Loucy (cell line): ENCODE measurements around the gene SH3PXD2A.
A peak's percentile ranks its signal among the peaks of the same experiment; 100 is the strongest.
"Not testable (repeated sequence)": the region's sequence is repeated elsewhere in the genome, so short reads cannot be mapped to it uniquely, and the experiment has no call there.

ENCODE experiments used
- H2AFZ ChIP-seq: fragments of 200-600 bp; sonication (generic); 2 replicates; pipeline ENCODE4 v1.6.0; 2016; ENCODE audit warnings: antibody characterized with exemption, mild to moderate bottlenecking, low read length, moderate library complexity
- H3F3A ChIP-seq: fragments of 200-600 bp; 2 replicates; pipeline ENCODE4 v1.6.0; 2016; ENCODE audit warnings: antibody characterized with exemption, low read depth, mild to moderate bottlenecking
- H3K27me3 ChIP-seq: fragments of 200-600 bp; sonication (generic); 2 replicates; pipeline ENCODE4 v1.6.1; 2014; ENCODE audit warnings: low read length, mild to moderate bottlenecking; ENCODE audit not compliant: insufficient read depth, poor library complexity, severe bottlenecking
- H3K36me3 ChIP-seq: fragments of 200-600 bp; sonication (generic); 2 replicates; pipeline ENCODE4 v1.6.1; 2016; ENCODE audit warnings: low read length; ENCODE audit not compliant: insufficient read depth
- H3K4me1 ChIP-seq: fragments of 200-600 bp; sonication (generic); 2 replicates; pipeline ENCODE4 v1.5.1; 2014; ENCODE audit warnings: low read length, mild to moderate bottlenecking; ENCODE audit not compliant: insufficient read depth, poor library complexity, severe bottlenecking
- H3K4me2 ChIP-seq: fragments of 200-600 bp; sonication (generic); 2 replicates; pipeline ENCODE4 v1.6.0; 2014; ENCODE audit warnings: antibody characterized with exemption, low read length, low read depth, mild to moderate bottlenecking; ENCODE audit not compliant: poor library complexity, severe bottlenecking
- H3K4me3 ChIP-seq: fragments of 200-600 bp; sonication (generic); 2 replicates; pipeline ENCODE4 v1.5.1; 2014; ENCODE audit warnings: low read length, mild to moderate bottlenecking, mixed read lengths; ENCODE audit not compliant: poor library complexity, severe bottlenecking
- H3K79me2 ChIP-seq: fragments of 200-600 bp; sonication (generic); 2 replicates; pipeline ENCODE4 v1.6.1; 2014; ENCODE audit warnings: low read length; ENCODE audit not compliant: insufficient read depth
- H3K9ac ChIP-seq: fragments of 200-600 bp; sonication (generic); 2 replicates; pipeline ENCODE4 v1.6.0; 2014; ENCODE audit warnings: mild to moderate bottlenecking, low read depth, low read length, moderate library complexity; ENCODE audit not compliant: poor library complexity, severe bottlenecking
- H3K9me2 ChIP-seq: fragments of 200-600 bp; sonication (generic); replicated peaks from 2 replicates; pipeline ENCODE4 v1.6.1; 2016; ENCODE audit warnings: low read depth, low read length, mixed read lengths
- H3K9me3 ChIP-seq: fragments of 200-600 bp; sonication (generic); 2 replicates; pipeline ENCODE4 v1.6.1; 2014; ENCODE audit warnings: mild to moderate bottlenecking, antibody characterized with exemption, low read length, low read depth; ENCODE audit not compliant: insufficient read depth
- H4K20me1 ChIP-seq: fragments of 200-600 bp; sonication (generic); 2 replicates; pipeline ENCODE4 v1.6.0; 2014; ENCODE audit warnings: antibody characterized with exemption, low read length, mild to moderate bottlenecking; ENCODE audit not compliant: insufficient read depth, poor library complexity, severe bottlenecking
- CTCF ChIP-seq: fragments of 200-600 bp; sonication (generic); conservative IDR thresholded peaks from 2 replicates; pipeline ENCODE4 v1.5.1; 2014; ENCODE audit warnings: mild to moderate bottlenecking, antibody characterized with exemption, low read length
- EZH2phosphoT487 ChIP-seq: fragments of 200-600 bp; IDR thresholded peaks from 2 replicates; pipeline ENCODE4 v1.6.1; 2018; ENCODE audit warnings: antibody characterized with exemption, mild to moderate bottlenecking, moderate library complexity, borderline replicate concordance

The SH3PXD2A gene

DNA sequence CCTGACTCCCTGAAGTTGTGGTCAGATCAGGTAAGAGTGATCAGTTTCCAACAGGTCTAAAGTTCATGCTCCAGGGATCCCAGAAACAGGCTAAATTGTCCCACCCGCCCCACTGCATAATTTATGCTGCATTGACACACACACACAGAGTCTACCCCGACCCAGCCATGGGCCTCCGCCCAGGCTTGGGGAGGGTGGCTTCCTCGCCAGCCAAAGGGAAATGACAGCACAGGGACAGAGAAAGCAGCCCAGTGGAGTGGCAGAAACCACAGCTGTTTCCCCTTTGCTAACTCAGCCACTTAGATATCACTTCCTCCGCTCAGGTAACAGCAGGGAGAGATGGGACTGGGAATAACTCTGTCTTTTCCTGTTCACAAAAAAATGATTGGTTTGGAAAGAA is 9.4 kb downstream of the SH3PXD2A start:
- Histone ChIP-seq H3K4me2 (peak overlapping the region; percentile 88), H3K79me2 (peaks cover 69% of the 10 kb centered on the region), H3K4me1 (peaks cover 69% of the 10 kb centered on the region)

DNA sequence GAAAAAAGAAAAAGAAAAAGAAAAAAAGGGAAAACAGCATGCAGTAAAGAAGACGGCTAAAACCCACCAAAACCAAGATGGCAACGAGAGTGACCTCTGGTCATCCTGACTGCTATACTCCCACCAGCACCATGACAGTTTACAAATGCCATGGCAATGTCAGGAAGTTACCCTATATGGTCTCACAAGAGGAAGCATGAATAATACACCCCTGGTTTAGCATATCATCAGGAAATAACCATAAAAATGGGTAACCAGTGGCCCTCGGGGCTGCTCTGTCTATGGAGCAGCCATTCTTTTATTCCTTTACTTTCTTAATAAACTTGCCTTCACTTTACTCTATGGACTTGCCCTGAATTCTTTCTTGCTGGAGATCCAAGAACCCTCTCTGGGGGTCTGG is 10.0 kb downstream of the SH3PXD2A start:
- Histone ChIP-seq H2AFZ (peak overlapping the region; percentile 30; the same call in 1 of the 2 replicates), H3K9ac (peak overlapping the region; percentile 68), H3K4me2 (peak overlapping the region; percentile 88), H3K4me1 (peaks cover 70% of the 10 kb centered on the region), H3K79me2 (peaks cover 69% of the 10 kb centered on the region), H3K4me3 (peak overlapping the region; percentile 73)
- H3K36me3 ChIP-seq, H3K9me3 ChIP-seq, H4K20me1 ChIP-seq, H3F3A ChIP-seq, H3K9me2 ChIP-seq, H3K27me3 ChIP-seq: not testable (repeated sequence)

More for the DNA sequence above, 9.4 kb downstream of the SH3PXD2A start:
- Histone ChIP-seq H3K4me3 (peak overlapping the region; percentile 73), H3K27me3 (no peaks in the 10 kb centered on the region), H3K9ac (peak overlapping the region; percentile 68), H2AFZ (peak overlapping the region; percentile 30; the same call in 1 of the 2 replicates), H3K9me2 (no peaks in the 10 kb centered on the region), H3K9me3 (no peaks in the 10 kb centered on the region), H4K20me1 (no peaks in the 10 kb centered on the region), H3K36me3 (no peaks in the 10 kb centered on the region), H3F3A (peaks cover 9% of the 10 kb centered on the region; the same call in 1 of the 2 replicates)
- no peak for TF ChIP-seq EZH2phosphoT487
- TF ChIP-seq CTCF, result no peak

GRCh38 chr10:103843854-103844570 is 11.4 kb downstream of the SH3PXD2A start:
- H3K9ac ChIP-seq, result no peak overlapping the region
- H3K4me2 ChIP-seq, result no peak overlapping the region
- no peak overlapping the region for H2AFZ ChIP-seq
- H3K4me3 ChIP-seq, result no peak overlapping the region
- H3F3A ChIP-seq, result peaks cover 9% of the 10 kb centered on the region; the same call in 1 of the 2 replicates
- TF ChIP-seq EZH2phosphoT487, result no peak
- TF ChIP-seq CTCF, result no peak
- peaks cover 70% of the 10 kb centered on the region for H3K4me1 ChIP-seq
- no peaks in the 10 kb centered on the region for H3K36me3 ChIP-seq
- H4K20me1 ChIP-seq, result no peaks in the 10 kb centered on the region
- H3K9me2 ChIP-seq, result no peaks in the 10 kb centered on the region
- H3K9me3 ChIP-seq, result no peaks in the 10 kb centered on the region
- H3K79me2 ChIP-seq, result peaks cover 69% of the 10 kb centered on the region
- no peaks in the 10 kb centered on the region for H3K27me3 ChIP-seq

GRCh38 chr10:103843045-103843444 is 12.3 kb downstream of the SH3PXD2A start:
- H3K4me1 ChIP-seq, result peaks cover 70% of the 10 kb centered on the region
- H2AFZ ChIP-seq, result no peak overlapping the region
- TF ChIP-seq EZH2phosphoT487 (no peak), CTCF (no peak)
- no peaks in the 10 kb centered on the region for H3K27me3 ChIP-seq
- no peaks in the 10 kb centered on the region for H3K36me3 ChIP-seq
- no peaks in the 10 kb centered on the region for H3K9me2 ChIP-seq
- no peak overlapping the region for H3K4me2 ChIP-seq
- H3F3A ChIP-seq, result peaks cover 9% of the 10 kb centered on the region; the same call in 1 of the 2 replicates
- H3K9ac ChIP-seq, result no peak overlapping the region
- H3K9me3 ChIP-seq, result no peaks in the 10 kb centered on the region
- H3K4me3 ChIP-seq, result no peak overlapping the region
- H3K79me2 ChIP-seq, result peaks cover 69% of the 10 kb centered on the region
- no peaks in the 10 kb centered on the region for H4K20me1 ChIP-seq
